Colonic mucosa (tissue), 4 donors: Measurements from ENCODE around the gene NFE2L2. TPM values are rescaled to one million over a fixed set of nuclear protein-coding genes. Genes with fewer than 3 reads are reported as not detected.

Source experiments
- DNase-seq: peaks from one replicate; pipeline ENCODE4 v3.0.0-alpha.2; 2020
- H3K27ac ChIP-seq: fragments of 200-600 bp; one replicate; pipeline ENCODE4 v1.8.0; 2021
- H3K27me3 ChIP-seq: fragments of 200-600 bp; one replicate; pipeline ENCODE4 v1.8.0; 2021
- H3K36me3 ChIP-seq: fragments of 200-600 bp; one replicate; pipeline ENCODE4 v1.8.0; 2021
- H3K4me1 ChIP-seq: fragments of 200-600 bp; one replicate; pipeline ENCODE4 v1.8.0; 2021; ENCODE audit warnings: mild to moderate bottlenecking
- H3K4me3 ChIP-seq: fragments of 200-600 bp; one replicate; pipeline ENCODE4 v1.8.0; 2021
- H3K9ac ChIP-seq, 2 donors: one replicate each; pipeline ENCODE4 v1.7.0; 2013; ENCODE audit warnings: control low read depth in 2 of 2, low read depth in 2 of 2, low read length in 2 of 2
- H3K9me3 ChIP-seq: fragments of 200-600 bp; one replicate; pipeline ENCODE4 v1.8.0; 2021
- intact Hi-C: fragments of 100-400 bp; cut with DNase I; formaldehyde crosslinking; loops from one replicate; pipeline ENCODE4 v1.14.1; 2022
- total RNA-seq, 2 donors: library from RNA; stranded (reverse); fragmentation: NEBNext Ultra II Directional in 1 of 2; extraction: Animal tissue kit (Norgen Biotek cat#: 25700) in 1 of 2; gene quantifications; one replicate each; pipeline ENCODE4 v1.2.1, GENCODE V29; 2021
- TF ChIP-seq, protein P1 (sequence below): fragments of 200-600 bp; IDR thresholded peaks from one replicate; pipeline ENCODE4 v1.8.0; 2022; ENCODE audit warnings: antibody characterized with exemption, mild to moderate bottlenecking
- donor health status: healthy.
- donor health status: DM: no; HTN: no; CAD: no.
- donor health status: DM: no; HTN: no; CAD: no.

The NFE2L2 gene
- total RNA-seq, 2 donors from 2014 or later = 81.5 to 87.6 TPM

DNA sequence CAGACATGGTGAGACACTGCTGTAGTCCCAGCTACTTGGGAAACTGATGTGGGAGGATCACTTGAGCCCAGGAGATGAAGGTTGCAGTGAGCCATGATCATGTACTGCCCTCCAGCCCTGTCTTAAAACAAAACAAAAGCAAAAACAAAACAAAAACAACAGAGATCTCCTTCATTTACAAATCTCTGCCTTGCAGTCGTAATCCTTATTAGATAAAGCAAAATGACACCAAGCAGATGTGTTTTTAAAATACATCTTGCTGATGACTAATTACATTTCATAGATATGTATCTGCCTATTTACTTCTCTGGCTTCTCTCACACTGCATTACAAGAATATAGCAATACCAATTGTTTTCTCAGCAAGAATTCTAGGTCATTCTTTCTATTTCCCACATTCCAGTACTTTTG, 22.8 kb downstream of the NFE2L2 start:
- peaks cover 24% of the 10 kb centered on the region for H3K4me1 ChIP-seq

DNA sequence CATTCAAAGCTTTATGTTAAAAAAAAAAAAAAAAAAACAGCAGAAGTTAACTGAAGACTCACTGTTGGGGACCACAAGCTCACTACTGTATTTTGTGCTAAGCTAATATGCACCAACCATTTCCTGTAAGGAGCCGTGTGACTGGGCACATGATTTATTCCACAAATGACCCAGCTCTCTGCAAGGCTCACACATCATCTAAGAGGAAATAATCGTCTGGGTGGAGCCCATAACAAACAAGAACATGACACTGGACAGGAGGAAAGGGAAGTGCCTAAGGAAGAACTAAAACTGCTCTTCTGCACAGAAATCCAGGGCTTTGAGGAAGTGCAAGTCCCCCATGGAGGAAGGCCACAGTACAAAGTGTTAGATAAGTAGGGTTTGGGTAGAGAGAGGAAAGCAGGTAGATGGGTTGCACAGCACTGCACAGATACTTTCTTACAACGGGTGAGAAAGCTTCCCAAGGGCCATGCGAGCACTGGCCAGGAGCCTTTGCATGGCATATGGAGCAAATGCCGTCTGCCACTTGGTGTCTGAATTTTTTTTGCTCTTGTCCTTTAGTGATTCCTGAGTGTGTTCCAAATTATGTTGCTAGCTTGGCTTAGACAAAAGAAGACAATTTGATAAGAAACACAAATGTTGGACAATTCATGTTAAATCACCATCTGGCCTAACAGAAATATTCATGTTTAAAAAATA, 24.4 kb downstream of the NFE2L2 start:
- intact Hi-C loops = no loop called here
- DNase-seq = peak; percentile 76
- H3K9me3 ChIP-seq = no peaks in the 10 kb centered on the region
- H3K27me3 ChIP-seq = no peaks in the 10 kb centered on the region
- TF ChIP-seq, protein P1, sequence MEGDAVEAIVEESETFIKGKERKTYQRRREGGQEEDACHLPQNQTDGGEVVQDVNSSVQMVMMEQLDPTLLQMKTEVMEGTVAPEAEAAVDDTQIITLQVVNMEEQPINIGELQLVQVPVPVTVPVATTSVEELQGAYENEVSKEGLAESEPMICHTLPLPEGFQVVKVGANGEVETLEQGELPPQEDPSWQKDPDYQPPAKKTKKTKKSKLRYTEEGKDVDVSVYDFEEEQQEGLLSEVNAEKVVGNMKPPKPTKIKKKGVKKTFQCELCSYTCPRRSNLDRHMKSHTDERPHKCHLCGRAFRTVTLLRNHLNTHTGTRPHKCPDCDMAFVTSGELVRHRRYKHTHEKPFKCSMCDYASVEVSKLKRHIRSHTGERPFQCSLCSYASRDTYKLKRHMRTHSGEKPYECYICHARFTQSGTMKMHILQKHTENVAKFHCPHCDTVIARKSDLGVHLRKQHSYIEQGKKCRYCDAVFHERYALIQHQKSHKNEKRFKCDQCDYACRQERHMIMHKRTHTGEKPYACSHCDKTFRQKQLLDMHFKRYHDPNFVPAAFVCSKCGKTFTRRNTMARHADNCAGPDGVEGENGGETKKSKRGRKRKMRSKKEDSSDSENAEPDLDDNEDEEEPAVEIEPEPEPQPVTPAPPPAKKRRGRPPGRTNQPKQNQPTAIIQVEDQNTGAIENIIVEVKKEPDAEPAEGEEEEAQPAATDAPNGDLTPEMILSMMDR = no peak
- no peaks in the 10 kb centered on the region for H3K36me3 ChIP-seq
- H3K9ac ChIP-seq = peak overlapping the region in 1 of 2 donors; percentile 42
- H3K4me3 ChIP-seq = no peak overlapping the region
- H3K4me1 ChIP-seq = peaks cover 24% of the 10 kb centered on the region
- H3K27ac ChIP-seq = peak overlapping the region; percentile 91

More for the DNA sequence above, 22.8 kb downstream of the NFE2L2 start:
- intact Hi-C loops = no loop called here
- Histone ChIP-seq H3K36me3 (no peaks in the 10 kb centered on the region), H3K4me3 (no peak overlapping the region), H3K9me3 (no peaks in the 10 kb centered on the region), H3K9ac (peak overlapping the region in 1 of 2 donors; percentile 13), H3K27me3 (no peaks in the 10 kb centered on the region), H3K27ac (peak overlapping the region; percentile 91)
- no peak for DNase-seq
- TF ChIP-seq, protein P1 = no peak

DNA sequence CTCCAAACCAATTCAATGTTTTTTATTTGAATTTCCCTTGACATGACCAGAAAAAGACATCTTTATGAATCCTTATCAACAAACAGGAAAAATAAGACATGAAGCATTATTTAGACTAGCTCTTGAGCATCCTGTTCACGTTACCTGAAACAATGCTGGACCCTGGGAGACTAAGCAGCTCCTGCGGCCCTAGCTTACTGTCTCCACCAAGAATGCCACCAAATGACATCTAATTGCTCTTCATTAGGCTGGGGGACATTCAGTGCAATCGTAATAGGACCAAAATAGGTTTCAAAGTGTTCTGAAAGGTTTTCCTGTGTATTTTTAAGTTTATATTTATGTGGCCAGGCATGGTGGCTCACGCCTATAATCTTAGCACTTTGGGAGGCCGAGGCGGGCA, 25.5 kb downstream of the NFE2L2 start:
- H3K27ac ChIP-seq = peak overlapping the region; percentile 91
- peaks cover 24% of the 10 kb centered on the region for H3K4me1 ChIP-seq
- H3K9ac ChIP-seq = no peak overlapping the region
- no peaks in the 10 kb centered on the region for H3K9me3 ChIP-seq
- H3K4me3 ChIP-seq = no peak overlapping the region
- TF ChIP-seq, protein P1 = no peak
- no peak for DNase-seq
- H3K27me3 ChIP-seq = no peaks in the 10 kb centered on the region
- intact Hi-C loops = no loop called here
- no peaks in the 10 kb centered on the region for H3K36me3 ChIP-seq

DNA sequence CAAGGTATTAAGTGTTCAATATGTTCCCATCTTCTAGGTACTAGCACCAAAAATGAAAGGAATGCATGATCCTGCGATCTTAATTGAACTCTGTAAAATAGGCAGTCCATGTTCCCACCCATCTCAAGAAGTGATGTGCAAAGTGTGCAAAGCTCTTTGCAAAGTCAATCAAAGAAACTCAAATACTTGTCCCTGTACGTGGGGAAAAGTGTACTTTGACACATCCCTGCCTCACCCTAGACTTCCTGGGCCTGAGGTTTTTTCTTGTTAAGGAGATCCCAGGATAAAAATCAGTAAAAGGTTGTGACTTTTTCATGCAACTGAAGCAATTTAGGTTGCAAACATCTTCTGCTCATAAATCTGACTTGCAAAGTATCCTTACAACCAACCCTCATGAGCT, 26.6 kb downstream of the NFE2L2 start:
- intact Hi-C loops = no loop called here
- H3K4me1 ChIP-seq = peaks cover 15% of the 10 kb centered on the region
- DNase-seq = no peak
- no peaks in the 10 kb centered on the region for H3K9me3 ChIP-seq
- H3K27ac ChIP-seq = peak overlapping the region; percentile 91
- TF ChIP-seq, protein P1 = no peak
- no peaks in the 10 kb centered on the region for H3K36me3 ChIP-seq
- no peak overlapping the region for H3K9ac ChIP-seq
- H3K27me3 ChIP-seq = no peaks in the 10 kb centered on the region
- no peak overlapping the region for H3K4me3 ChIP-seq

DNA sequence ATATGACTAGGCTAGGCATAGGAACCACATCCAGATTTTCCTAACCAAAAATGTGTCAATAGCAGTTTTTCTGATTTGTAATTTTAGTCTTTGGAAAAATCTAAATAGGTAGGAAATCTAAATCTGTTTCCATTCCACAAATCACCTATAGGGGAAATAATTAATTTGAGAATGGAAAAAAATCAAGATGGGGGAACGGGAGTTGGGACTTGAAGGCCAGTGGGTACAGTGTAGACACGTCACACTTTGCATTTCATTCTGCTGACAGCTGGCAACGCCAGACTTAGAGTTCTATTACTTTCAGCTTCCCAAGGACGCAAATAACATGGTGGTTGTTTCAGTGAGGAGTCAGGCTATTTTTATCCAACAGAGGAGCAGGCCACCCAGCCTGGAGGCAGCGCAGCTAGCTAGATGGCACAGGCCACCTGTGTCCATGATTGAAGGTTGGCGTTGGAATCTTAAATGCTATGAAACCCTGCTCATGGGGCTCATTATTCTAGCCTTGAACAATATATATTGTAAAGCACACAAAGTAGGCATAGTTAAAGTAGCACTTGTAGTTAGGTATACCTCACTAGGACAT, 28.6 kb downstream of the NFE2L2 start:
- Histone ChIP-seq H3K4me3 (no peak overlapping the region), H3K27ac (no peak overlapping the region), H3K9me3 (no peaks in the 10 kb centered on the region), H3K4me1 (peaks cover 13% of the 10 kb centered on the region), H3K27me3 (no peaks in the 10 kb centered on the region), H3K36me3 (peaks cover 10% of the 10 kb centered on the region), H3K9ac (no peak overlapping the region)
- TF ChIP-seq, protein P1 = no peak
- no peak for DNase-seq
- intact Hi-C loops = no loop called here
